Activated CD8-positive, alpha-beta T cell treated with anti-CD3 and anti-CD28 coated beads for 36 hours (primary cell): Measurements from ENCODE around the gene MAP7. TPM values are rescaled to one million over a fixed set of nuclear protein-coding genes. Genes with fewer than 3 reads are reported as not detected.
A peak's percentile ranks its signal among the peaks of the same experiment; 100 is the strongest.
"Not testable (repeated sequence)": the region's sequence is repeated elsewhere in the genome, so short reads cannot be mapped to it uniquely, and the experiment has no call there.

Experiments
- ATAC-seq: fragments of 200-7000 bp; cut with Tn5 transposase; one replicate; pipeline ENCODE4 v1.10.0; 2021; ENCODE audit warnings: mild to moderate bottlenecking, moderate library complexity
- CTCF ChIA-PET: fragments of 350-600 bp; sonication (Branson Sonifier 250); formaldehyde crosslinking; loops from one replicate; lab custom pipeline; 2021; ENCODE audit warnings: antibody characterized with exemption; lab: Charles Lee
- POLR2A ChIA-PET: fragments of 350-600 bp; sonication (Branson Sonifier 250); formaldehyde crosslinking; loops from one replicate; lab custom pipeline; 2021; ENCODE audit warnings: antibody characterized with exemption; lab: Charles Lee
- DNase-seq: peaks from one replicate; pipeline ENCODE4 v3.0.0-alpha.2; 2020
- H3K27ac Mint-ChIP-seq: one replicate; pipeline ENCODE4 v1.8.0; 2021; ENCODE audit warnings: mild to moderate bottlenecking, mixed read lengths
- H3K27me3 Mint-ChIP-seq: one replicate; pipeline ENCODE4 v1.8.0; 2021; ENCODE audit warnings: mixed read lengths
- H3K36me3 Mint-ChIP-seq: one replicate; pipeline ENCODE4 v1.8.0; 2021; ENCODE audit warnings: low read depth, mixed read lengths
- H3K4me1 Mint-ChIP-seq: one replicate; pipeline ENCODE4 v1.8.0; 2021; ENCODE audit warnings: low read depth, mixed read lengths
- H3K4me3 Mint-ChIP-seq: one replicate; pipeline ENCODE4 v1.8.0; 2021; ENCODE audit warnings: mild to moderate bottlenecking, moderate library complexity, mixed read lengths
- H3K9me3 Mint-ChIP-seq: one replicate; pipeline ENCODE4 v1.8.0; 2021; ENCODE audit warnings: mixed read lengths
- intact Hi-C: fragments of 100-400 bp; cut with micrococcal nuclease; formaldehyde crosslinking; loops from one replicate; pipeline ENCODE4 v1.10.0; 2022
- total RNA-seq, 2 experiments: library from RNA; stranded (reverse); gene quantifications; one replicate each; pipeline ENCODE4 v1.2.3, GENCODE V29; 2021
- TF ChIP-seq, protein P1 (sequence below): fragments of 200-600 bp; IDR thresholded peaks from one replicate; pipeline ENCODE4 v1.8.0; 2022; ENCODE audit warnings: antibody characterized with exemption, mild to moderate bottlenecking

The MAP7 gene
- total RNA-seq, 2 experiments from 2014 or later = 0.47 to 0.67 TPM

DNA sequence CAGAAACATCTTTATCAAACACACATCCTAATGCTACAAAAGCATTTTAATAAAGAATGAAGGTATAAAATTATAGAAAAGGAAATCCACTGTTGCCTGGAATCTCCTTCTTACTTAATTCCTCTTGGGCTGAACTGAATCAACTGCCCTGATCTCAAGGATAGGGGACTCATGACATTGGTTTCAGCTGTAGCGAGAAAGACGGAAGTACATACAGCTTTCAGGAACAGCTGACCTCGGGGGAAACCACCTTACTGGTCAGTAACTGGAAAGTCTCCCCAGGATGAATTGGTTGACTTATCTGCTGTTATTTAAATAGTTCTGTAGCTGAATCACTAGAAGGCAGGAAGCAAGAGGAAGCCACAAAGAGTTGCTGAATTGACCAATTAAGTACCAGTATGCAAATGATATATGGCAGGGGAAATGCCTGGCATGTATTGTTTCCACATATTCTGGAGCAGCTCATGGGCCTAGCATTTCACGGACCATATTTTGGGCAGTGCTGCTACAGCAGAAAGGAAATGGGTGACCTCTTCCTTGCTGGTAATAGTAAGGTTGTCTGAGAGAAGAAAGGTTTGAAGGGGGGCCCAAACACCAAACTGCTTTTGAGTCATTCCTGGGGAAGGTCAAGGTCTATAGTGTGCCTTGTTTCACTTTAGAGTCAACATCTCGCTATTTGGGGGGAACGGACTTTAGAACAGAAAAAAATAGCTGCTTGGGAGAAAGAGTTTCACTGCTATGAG lies 43.7 kb upstream of the MAP7 start:
- peaks cover 31% of the 10 kb centered on the region for H3K36me3 Mint-ChIP-seq
- peak overlapping the region; percentile 92 for H3K27ac Mint-ChIP-seq

DNA sequence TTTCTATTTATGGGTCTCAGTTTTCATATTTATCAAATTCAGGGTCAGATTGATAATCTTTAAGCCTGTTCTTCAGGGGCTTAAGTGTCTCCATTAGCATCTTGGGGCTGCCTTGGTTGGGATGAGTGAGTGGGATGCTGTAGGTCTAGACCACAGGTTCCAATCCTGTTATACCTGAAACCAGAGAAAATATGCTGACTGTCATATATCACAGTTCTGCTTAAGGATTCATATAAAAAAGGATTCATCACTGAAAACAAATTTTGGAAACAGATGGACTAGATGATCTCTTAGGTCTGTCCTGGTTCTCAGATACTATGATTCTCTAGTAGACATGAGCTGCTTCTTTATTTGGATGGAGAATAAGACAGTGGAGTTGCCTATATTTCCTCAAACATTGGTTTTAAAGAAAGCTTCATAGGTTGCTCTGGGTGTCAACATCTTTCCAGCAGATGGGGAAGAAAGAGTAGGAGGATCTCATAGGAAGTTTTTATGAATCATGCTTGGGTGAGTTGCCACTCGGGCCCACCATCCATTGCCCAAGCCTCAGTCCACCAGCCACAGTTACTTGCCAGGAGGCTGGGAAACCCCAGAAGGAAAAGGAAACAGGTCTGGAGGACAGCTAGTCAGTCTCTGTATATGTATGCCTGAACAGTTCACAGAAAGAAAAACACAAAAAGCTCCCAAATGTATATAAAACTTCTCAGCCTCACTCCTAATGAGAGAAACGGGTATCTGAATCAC lies 42.9 kb upstream of the MAP7 start:
- no peak for ATAC-seq
- POLR2A ChIA-PET = no interaction called here
- H3K36me3 Mint-ChIP-seq = peaks cover 36% of the 10 kb centered on the region
- TF ChIP-seq, protein P1, sequence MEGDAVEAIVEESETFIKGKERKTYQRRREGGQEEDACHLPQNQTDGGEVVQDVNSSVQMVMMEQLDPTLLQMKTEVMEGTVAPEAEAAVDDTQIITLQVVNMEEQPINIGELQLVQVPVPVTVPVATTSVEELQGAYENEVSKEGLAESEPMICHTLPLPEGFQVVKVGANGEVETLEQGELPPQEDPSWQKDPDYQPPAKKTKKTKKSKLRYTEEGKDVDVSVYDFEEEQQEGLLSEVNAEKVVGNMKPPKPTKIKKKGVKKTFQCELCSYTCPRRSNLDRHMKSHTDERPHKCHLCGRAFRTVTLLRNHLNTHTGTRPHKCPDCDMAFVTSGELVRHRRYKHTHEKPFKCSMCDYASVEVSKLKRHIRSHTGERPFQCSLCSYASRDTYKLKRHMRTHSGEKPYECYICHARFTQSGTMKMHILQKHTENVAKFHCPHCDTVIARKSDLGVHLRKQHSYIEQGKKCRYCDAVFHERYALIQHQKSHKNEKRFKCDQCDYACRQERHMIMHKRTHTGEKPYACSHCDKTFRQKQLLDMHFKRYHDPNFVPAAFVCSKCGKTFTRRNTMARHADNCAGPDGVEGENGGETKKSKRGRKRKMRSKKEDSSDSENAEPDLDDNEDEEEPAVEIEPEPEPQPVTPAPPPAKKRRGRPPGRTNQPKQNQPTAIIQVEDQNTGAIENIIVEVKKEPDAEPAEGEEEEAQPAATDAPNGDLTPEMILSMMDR = no peak
- DNase-seq = no peak
- intact Hi-C loops = no loop called here
- CTCF ChIA-PET = interaction anchor here (2.0 to 2.1 kb wide), 2 partner anchors 52 to 199 kb away, joined by 10 to 12 read pairs; partner anchors contain the start of gene MAP3K5
- peaks cover 24% of the 10 kb centered on the region for H3K4me1 Mint-ChIP-seq
- H3K9me3 Mint-ChIP-seq = peaks cover 5% of the 10 kb centered on the region
- H3K27ac Mint-ChIP-seq = peak overlapping the region; percentile 92
- H3K27me3 Mint-ChIP-seq = no peaks in the 10 kb centered on the region
- H3K4me3 Mint-ChIP-seq = no peak overlapping the region

More for the DNA sequence above, 43.7 kb upstream of the MAP7 start:
- ChIA-PET POLR2A (no interaction called here), CTCF (interaction anchor here (0.7 to 2.1 kb wide), 4 partner anchors 11 to 199 kb away, joined by 3 to 12 read pairs (median 6); partner anchors contain the start of gene MAP3K5)
- peaks cover 24% of the 10 kb centered on the region for H3K4me1 Mint-ChIP-seq
- H3K4me3 Mint-ChIP-seq = peak overlapping the region; percentile 56
- H3K9me3 Mint-ChIP-seq = peaks cover 5% of the 10 kb centered on the region
- DNase-seq (peak; percentile 78), ATAC-seq (peak; percentile 92)
- intact Hi-C loops = no loop called here
- TF ChIP-seq, protein P1 = no peak
- no peaks in the 10 kb centered on the region for H3K27me3 Mint-ChIP-seq

DNA sequence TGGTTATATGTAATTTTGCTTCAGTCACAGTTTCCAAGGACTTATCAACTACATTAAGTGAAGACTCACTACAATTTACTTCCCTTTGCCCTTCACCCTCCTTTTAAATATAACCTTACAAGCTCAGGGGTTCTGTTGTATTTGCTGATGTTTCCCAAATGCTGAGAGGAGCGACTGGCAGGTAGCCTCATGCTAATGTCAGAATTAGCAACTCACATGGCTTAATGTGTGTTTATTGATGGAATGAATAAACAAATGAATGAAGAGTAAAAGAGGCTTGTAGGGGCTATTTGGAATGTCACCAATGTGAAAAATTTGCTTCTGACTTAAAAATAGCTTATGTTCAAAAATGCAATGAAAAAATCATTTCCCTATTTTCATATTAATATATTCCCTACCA lies 41.4 kb upstream of the MAP7 start:
- H3K36me3 Mint-ChIP-seq = peaks cover 39% of the 10 kb centered on the region
- TF ChIP-seq, protein P1 = no peak
- ATAC-seq (no peak), DNase-seq (no peak)
- peaks cover 24% of the 10 kb centered on the region for H3K4me1 Mint-ChIP-seq
- intact Hi-C loops = no loop called here
- H3K27ac Mint-ChIP-seq = no peak overlapping the region
- H3K27me3 Mint-ChIP-seq = no peaks in the 10 kb centered on the region
- POLR2A ChIA-PET = no interaction called here
- H3K4me3 Mint-ChIP-seq = no peak overlapping the region
- CTCF ChIA-PET = interaction anchor here (1.2 to 1.5 kb wide), 3 partner anchors 42 to 201 kb away, joined by 3 to 5 read pairs (median 3); partner anchors contain the start of genes MAP3K5 and MAP7
- peaks cover 5% of the 10 kb centered on the region for H3K9me3 Mint-ChIP-seq

DNA sequence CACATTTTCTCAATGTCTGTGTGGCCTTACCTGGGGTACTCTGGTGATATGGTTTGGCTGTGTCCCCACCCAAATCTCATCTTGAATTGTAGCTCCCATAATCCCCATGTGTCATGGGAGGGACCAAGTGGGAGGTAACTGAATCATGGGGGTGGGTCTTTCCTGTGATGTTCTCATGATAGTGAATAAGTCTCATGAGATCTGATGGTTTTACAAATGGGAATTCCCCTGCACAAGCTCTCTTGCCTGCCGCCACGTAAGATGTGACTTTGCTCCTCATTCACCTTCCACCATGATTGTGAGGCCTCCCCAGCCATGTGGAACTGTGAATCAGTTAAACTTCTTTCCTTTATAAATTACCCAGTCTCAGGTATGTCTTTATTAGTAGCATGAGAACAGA lies 40.6 kb upstream of the MAP7 start:
- CTCF ChIA-PET = interaction anchor here (1.4 to 1.5 kb wide), 2 partner anchors 41 to 54 kb away, joined by 3 to 5 read pairs; partner anchors contain the start of gene MAP7
- POLR2A ChIA-PET, H3K27ac Mint-ChIP-seq, ATAC-seq, H3K9me3 Mint-ChIP-seq, H3K27me3 Mint-ChIP-seq, H3K4me3 Mint-ChIP-seq, intact Hi-C loops: not testable (repeated sequence)
- DNase-seq = peak; percentile 7
- H3K36me3 Mint-ChIP-seq = peaks cover 34% of the 10 kb centered on the region
- peaks cover 24% of the 10 kb centered on the region for H3K4me1 Mint-ChIP-seq

DNA sequence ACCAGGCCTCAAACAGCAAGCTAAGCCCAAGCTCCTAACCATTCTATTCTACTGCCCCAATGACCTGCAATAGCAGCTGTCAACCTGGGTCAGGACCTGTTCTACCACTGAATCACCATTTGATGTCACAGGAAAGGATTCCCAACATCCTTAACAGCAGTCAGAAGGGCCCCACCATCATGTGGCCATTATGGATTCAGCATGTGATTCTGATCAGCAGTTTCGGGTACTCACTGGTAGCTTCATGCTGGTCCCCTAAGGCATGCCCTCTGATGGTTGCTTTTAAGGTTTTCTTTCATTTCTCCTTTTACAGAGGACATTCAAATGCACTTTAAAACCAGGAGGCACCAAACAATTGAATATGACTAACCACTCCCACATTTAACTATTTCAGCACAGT lies 37.3 kb upstream of the MAP7 start:
- TF ChIP-seq, protein P1 = no peak
- Mint-ChIP-seq H3K27ac (no peak overlapping the region), H3K27me3 (no peaks in the 10 kb centered on the region), H3K9me3 (peaks cover 5% of the 10 kb centered on the region), H3K36me3 (peaks cover 35% of the 10 kb centered on the region), H3K4me1 (peaks cover 3% of the 10 kb centered on the region), H3K4me3 (no peak overlapping the region)
- intact Hi-C loops = no loop called here
- no peak for ATAC-seq
- ChIA-PET POLR2A (no interaction called here), CTCF (no interaction called here)
- no peak for DNase-seq
